ENCODE data around the gene NAT16. TPM values are rescaled to one million over a fixed set of nuclear protein-coding genes. Genes with fewer than 3 reads are reported as not detected.
"Not testable (repeated sequence)": the region's sequence is repeated elsewhere in the genome, so short reads cannot be mapped to it uniquely, and the experiment has no call there.

The NAT16 gene
- total and polyA plus RNA-seq, 10 of the 15 experiments (the other 5 are each of a cell fraction or from before 2014, with no cell fraction given): not detected

DNA sequence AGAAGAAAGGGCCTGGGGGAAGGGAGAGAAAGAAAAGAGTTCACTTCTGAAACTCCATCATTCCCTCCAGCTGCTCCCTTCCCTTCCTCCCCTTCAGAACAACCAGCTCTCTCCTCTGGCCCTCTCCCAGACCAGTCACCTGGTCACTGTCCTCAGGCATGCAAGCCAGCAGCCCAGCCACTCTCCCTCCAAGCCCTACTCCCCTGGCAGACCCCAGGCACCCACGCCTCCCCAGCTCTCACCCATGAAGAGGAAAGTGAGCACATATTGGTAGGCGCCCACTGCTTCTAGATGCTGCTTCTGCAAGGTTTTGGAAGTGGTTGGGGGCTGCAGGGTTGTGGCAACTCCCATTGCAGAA is 20.4 kb upstream of the NAT16 start:
- H3K27me3 ChIP-seq (replicated peaks in 1 of 2; ENCODE audit: control insufficient read depth in 2 of 2, insufficient read depth in 2 of 2, low read length in 1 of 2): peaks cover 0 to 9% of the 10 kb centered on the region in 2 experiments; a peak in 2 of 4 replicates
- no peak overlapping the region for H3K4me2 ChIP-seq (ENCODE audit: control insufficient read depth, insufficient read depth)
- ATAC-seq (no peak; the same call in 2 of the 3 replicates), FAIRE-seq (no peak), DNase-seq (ENCODE audit: low read depth, low spot score) (no peak)
- TF ChIP-seq GABPA (IDR thresholded peaks at IDR 0.05; ENCODE audit: low read depth) (no peak), MTA3 (IDR thresholded peaks at IDR 0.05; ENCODE audit: borderline replicate concordance, low read length) (no peak), ZNF217 (IDR thresholded peaks at IDR 0.05) (no peak), GATAD2B (conservative IDR thresholded peaks at IDR 0.05; ENCODE audit: low read depth) (no peak), SIN3A (IDR thresholded peaks at IDR 0.05; ENCODE audit: low read depth, low read length) (no peak), SMC3 (IDR thresholded peaks at IDR 0.05; ENCODE audit: borderline replicate concordance, low read length) (no peak), YY1 (IDR thresholded peaks at IDR 0.05; ENCODE audit: low read depth, low read length) (no peak)
- TF ChIP-seq, protein P1, sequence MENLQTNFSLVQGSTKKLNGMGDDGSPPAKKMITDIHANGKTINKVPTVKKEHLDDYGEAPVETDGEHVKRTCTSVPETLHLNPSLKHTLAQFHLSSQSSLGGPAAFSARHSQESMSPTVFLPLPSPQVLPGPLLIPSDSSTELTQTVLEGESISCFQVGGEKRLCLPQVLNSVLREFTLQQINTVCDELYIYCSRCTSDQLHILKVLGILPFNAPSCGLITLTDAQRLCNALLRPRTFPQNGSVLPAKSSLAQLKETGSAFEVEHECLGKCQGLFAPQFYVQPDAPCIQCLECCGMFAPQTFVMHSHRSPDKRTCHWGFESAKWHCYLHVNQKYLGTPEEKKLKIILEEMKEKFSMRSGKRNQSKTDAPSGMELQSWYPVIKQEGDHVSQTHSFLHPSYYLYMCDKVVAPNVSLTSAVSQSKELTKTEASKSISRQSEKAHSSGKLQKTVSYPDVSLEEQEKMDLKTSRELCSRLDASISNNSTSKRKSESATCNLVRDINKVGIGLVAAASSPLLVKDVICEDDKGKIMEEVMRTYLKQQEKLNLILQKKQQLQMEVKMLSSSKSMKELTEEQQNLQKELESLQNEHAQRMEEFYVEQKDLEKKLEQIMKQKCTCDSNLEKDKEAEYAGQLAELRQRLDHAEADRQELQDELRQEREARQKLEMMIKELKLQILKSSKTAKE (IDR thresholded peaks at IDR 0.05; ENCODE audit: low read depth, poor library complexity, severe bottlenecking): no peak
- TF ChIP-seq, protein P2, sequence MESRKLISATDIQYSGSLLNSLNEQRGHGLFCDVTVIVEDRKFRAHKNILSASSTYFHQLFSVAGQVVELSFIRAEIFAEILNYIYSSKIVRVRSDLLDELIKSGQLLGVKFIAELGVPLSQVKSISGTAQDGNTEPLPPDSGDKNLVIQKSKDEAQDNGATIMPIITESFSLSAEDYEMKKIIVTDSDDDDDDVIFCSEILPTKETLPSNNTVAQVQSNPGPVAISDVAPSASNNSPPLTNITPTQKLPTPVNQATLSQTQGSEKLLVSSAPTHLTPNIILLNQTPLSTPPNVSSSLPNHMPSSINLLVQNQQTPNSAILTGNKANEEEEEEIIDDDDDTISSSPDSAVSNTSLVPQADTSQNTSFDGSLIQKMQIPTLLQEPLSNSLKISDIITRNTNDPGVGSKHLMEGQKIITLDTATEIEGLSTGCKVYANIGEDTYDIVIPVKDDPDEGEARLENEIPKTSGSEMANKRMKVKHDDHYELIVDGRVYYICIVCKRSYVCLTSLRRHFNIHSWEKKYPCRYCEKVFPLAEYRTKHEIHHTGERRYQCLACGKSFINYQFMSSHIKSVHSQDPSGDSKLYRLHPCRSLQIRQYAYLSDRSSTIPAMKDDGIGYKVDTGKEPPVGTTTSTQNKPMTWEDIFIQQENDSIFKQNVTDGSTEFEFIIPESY (IDR thresholded peaks at IDR 0.05): no peak
- WGBS (ENCODE audit: insufficient coverage, insufficient replicate concordance, low lambda C conversion rate, missing lambda C conversion rate): 4% methylated on average over 2 of the region's 2 CpGs
- H2AFZ ChIP-seq (ENCODE audit: control insufficient read depth, low read depth, low read length): no peak overlapping the region
- ChIA-PET SMC1A (ENCODE audit: uncharacterized antibody, unreplicated experiment) (interaction anchor here (0.8 to 1.2 kb wide), 3 partner anchors 17 to 82 kb away, joined by 3 to 4 read pairs (median 4); partner anchors contain the start of genes PLOD3 and ZNHIT1), CTCF (interaction anchor here (0.8 to 1.3 kb wide), 4 partner anchors 8 to 121 kb away, joined by 3 to 7 read pairs (median 3); no protein-coding TSS in a partner anchor), RAD21 (ENCODE audit: unreplicated experiment) (interaction anchor here (0.6 to 1.9 kb wide), 2 partner anchors 82 to 1261 kb away, joined by 3 to 5 read pairs; no protein-coding TSS in a partner anchor), POLR2A (interaction anchor here (0.6 kb wide), 1 partner anchor 121 kb away, joined by 4 read pairs; the partner anchor contains the start of gene IFT22)
- H3K4me1 ChIP-seq (ENCODE audit: control insufficient read depth, insufficient read depth, low read length): no peaks in the 10 kb centered on the region; the same call in 1 of the 2 replicates
- no peak overlapping the region for H3K4me3 ChIP-seq
- no peaks in the 10 kb centered on the region for H3K36me3 ChIP-seq (ENCODE audit: control insufficient read depth in 2 of 2, insufficient read depth in 2 of 2, low read length in 1 of 2)
- in situ Hi-C loops (cut with MboI): no loop called here
- BruUV-seq (replicated peaks): no TSS peak
- H3K9ac ChIP-seq (ENCODE audit: control insufficient read depth, insufficient read depth, low read length): no peak overlapping the region
- no peaks in the 10 kb centered on the region for H3K79me2 ChIP-seq (ENCODE audit: control insufficient read depth, insufficient read depth, low read length)
- H3K27ac ChIP-seq (ENCODE audit: control insufficient read depth, insufficient read depth): no peak overlapping the region
- no peaks in the 10 kb centered on the region for H4K20me1 ChIP-seq (ENCODE audit: control insufficient read depth, insufficient read depth)
- intact Hi-C loops (cut with micrococcal nuclease; ENCODE audit: unreplicated experiment): no loop called here
- no peaks in the 10 kb centered on the region for H3K9me3 ChIP-seq (replicated peaks; ENCODE audit: control insufficient read depth, insufficient read depth, low read length)

DNA sequence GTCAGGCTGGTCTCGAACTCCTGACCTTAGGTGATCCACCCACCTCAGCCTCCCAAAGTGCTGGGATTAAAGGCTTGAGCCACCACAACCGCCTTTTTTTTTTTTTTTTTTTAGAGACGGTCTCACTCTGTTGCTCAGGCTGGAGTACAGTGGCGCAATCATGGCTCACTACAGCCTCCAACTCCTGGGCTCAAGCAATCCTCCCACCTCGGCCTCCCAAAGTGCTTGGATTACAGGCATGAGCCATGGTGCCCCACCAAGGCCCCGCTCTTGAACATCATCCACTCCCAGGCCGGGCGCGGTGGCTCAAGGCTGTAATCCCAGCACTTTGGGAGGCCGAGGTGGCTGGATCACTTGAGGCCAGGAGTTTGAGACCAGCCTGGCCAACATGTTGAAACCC is 19.4 kb upstream of the NAT16 start:
- intact Hi-C loops (cut with micrococcal nuclease; ENCODE audit: unreplicated experiment); BruUV-seq (replicated peaks); H3K4me3 ChIP-seq; H4K20me1 ChIP-seq (ENCODE audit: control insufficient read depth, insufficient read depth); ATAC-seq; H3K27ac ChIP-seq (ENCODE audit: control insufficient read depth, insufficient read depth); FAIRE-seq; H3K9me3 ChIP-seq (replicated peaks; ENCODE audit: control insufficient read depth, insufficient read depth, low read length); in situ Hi-C loops (cut with MboI); H3K9ac ChIP-seq (ENCODE audit: control insufficient read depth, insufficient read depth, low read length); DNase-seq (ENCODE audit: low read depth, low spot score); H3K4me1 ChIP-seq (ENCODE audit: control insufficient read depth, insufficient read depth, low read length); H3K27me3 ChIP-seq (replicated peaks in 1 of 2; ENCODE audit: control insufficient read depth in 2 of 2, insufficient read depth in 2 of 2, low read length in 1 of 2); H3K4me2 ChIP-seq (ENCODE audit: control insufficient read depth, insufficient read depth); H3K79me2 ChIP-seq (ENCODE audit: control insufficient read depth, insufficient read depth, low read length); H3K36me3 ChIP-seq (ENCODE audit: control insufficient read depth in 2 of 2, insufficient read depth in 2 of 2, low read length in 1 of 2); H2AFZ ChIP-seq (ENCODE audit: control insufficient read depth, low read depth, low read length): not testable (repeated sequence)
- ChIA-PET CTCF (interaction anchor here (1.1 to 1.2 kb wide), 2 partner anchors 55 to 120 kb away, joined by 3 read pairs; no protein-coding TSS in a partner anchor), RAD21 (ENCODE audit: unreplicated experiment) (interaction anchor here (1.9 kb wide), 1 partner anchor 83 kb away, joined by 5 read pairs; no protein-coding TSS in a partner anchor), SMC1A (ENCODE audit: uncharacterized antibody, unreplicated experiment) (interaction anchor here (1.2 kb wide), 2 partner anchors 55 to 83 kb away, joined by 4 read pairs; no protein-coding TSS in a partner anchor), POLR2A (interaction anchor here (0.7 kb wide), 1 partner anchor 46 kb away, joined by 4 read pairs; the partner anchor contains the start of gene FIS1)
- 58% methylated on average over 8 of the region's 10 CpGs for WGBS (ENCODE audit: insufficient coverage, insufficient replicate concordance, low lambda C conversion rate, missing lambda C conversion rate)

All from GM12878 (cell line).